Heart left ventricle (tissue), 13 donors: ENCODE data around the gene SMC6.

ENCODE experiments used
- CTCF ChIP-seq, 12 donors: fragments of 200-600 bp; sonication (generic) in 4 of 12; IDR thresholded peaks; one replicate each; pipeline versions ENCODE4 v1.5.0 to v1.8.0; 2018 to 2022; ENCODE audit warnings: antibody characterized with exemption in 12 of 12, mild to moderate bottlenecking in 5 of 12
- POLR2A ChIP-seq, 2 donors: fragments of 450-650 bp; IDR thresholded peaks; one replicate each; pipeline ENCODE4 v1.6.1; 2017; ENCODE audit warnings: antibody characterized with exemption in 2 of 2, mild to moderate bottlenecking in 2 of 2, moderate library complexity in 2 of 2
- donor health status: ischemic (EF 13 %, LVEDD 7.1; RV severe dilation, severe dysfunction).
- donor health status: DM: no; HTN: yes; CAD: no.
- donor health status: DM: no; HTN: no; CAD: no.
- donor health status: ischemic (EF 25% LVEDD 6.9; RV normal size, moderate dysfunction).
- donor health status: ischemic (EF 25% LVEDD 5.7; RV mildly dilated, moderate dysfunction).
- donor health status: ischemic (EF 35%, LVEDD 5.7; RV mildly dilated, moderate dysfunction).
- donor health status: nonischemic (EF 11% LVEDD 7.7; RV severe dilation, severe dysfunction).
- donor health status: DM: yes; HTN: yes; CAD: no.
- donor health status: PGD.
- donor health status: ischemic (EF 29% LVEDD 5.4; RV normal size, mild dysfunction).
- donor health status: nonischemic (EF 23%, LVEDD 6.1; RV moderate dilation, normal function).

- no peak for TF ChIP-seq CTCF (IDR thresholded peaks at IDR 0.05)
- no peak for TF ChIP-seq POLR2A (IDR thresholded peaks at IDR 0.05)
Measured at GRCh38 chr2:17664534-17664933, 89.1 kb downstream of the SMC6 start.
